ENCODE data around the gene SCNN1A. TPM values are rescaled to one million over a fixed set of nuclear protein-coding genes. Genes with fewer than 3 reads are reported as not detected.

SCNN1A gene
- total and polyA plus RNA-seq, 2 of the 4 experiments (the other 2 are of a cell fraction), result 0.41 TPM; not detected in 1

DNA sequence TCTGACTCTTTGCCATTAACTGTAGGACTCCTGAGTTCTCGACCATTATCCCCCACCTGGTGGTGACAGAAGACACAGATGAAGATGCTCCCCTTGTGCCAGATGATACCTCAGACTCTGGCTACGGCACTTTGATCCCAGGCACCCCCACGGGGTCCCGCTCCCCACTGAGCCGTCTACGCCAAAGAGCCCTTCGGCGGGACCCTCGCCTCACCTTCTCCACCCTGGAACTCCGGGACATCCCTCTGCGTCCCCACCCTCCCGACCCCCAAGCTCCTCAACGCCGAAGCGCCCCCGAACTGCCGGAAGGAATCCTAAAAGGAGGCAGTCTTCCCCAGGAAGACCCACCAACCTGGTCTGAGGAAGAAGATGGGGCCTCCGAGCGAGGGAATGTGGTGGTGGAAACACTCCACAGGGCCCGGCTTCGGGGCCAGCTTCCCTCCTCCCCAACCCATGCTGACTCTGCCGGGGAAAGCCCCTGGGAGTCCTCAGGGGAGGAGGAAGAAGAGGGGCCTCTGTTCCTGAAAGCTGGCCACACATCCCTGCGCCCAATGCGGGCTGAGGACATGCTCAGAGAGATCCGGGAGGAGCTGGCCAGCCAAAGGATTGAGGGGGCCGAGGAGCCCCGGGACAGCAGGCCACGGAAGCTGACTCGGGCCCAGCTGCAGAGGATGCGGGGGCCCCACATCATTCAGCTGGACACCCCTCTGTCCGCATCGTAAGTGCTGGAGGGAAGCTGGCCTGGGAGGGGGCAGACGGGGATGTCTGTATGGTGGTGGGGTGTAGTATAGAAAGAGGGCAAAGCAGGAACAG is 47.9 kb downstream of the SCNN1A start (continued):
- TF ChIP-seq, protein P1, sequence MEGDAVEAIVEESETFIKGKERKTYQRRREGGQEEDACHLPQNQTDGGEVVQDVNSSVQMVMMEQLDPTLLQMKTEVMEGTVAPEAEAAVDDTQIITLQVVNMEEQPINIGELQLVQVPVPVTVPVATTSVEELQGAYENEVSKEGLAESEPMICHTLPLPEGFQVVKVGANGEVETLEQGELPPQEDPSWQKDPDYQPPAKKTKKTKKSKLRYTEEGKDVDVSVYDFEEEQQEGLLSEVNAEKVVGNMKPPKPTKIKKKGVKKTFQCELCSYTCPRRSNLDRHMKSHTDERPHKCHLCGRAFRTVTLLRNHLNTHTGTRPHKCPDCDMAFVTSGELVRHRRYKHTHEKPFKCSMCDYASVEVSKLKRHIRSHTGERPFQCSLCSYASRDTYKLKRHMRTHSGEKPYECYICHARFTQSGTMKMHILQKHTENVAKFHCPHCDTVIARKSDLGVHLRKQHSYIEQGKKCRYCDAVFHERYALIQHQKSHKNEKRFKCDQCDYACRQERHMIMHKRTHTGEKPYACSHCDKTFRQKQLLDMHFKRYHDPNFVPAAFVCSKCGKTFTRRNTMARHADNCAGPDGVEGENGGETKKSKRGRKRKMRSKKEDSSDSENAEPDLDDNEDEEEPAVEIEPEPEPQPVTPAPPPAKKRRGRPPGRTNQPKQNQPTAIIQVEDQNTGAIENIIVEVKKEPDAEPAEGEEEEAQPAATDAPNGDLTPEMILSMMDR (conservative IDR thresholded peaks at IDR 0.05; ENCODE audit: low read depth, low read length), result no peak
- TF ChIP-seq MXI1 (IDR thresholded peaks at IDR 0.05; ENCODE audit: borderline replicate concordance, low read depth, low read length) (no peak), CEBPB (IDR thresholded peaks at IDR 0.05; ENCODE audit: low read depth, low read length) (no peak), RCOR1 (IDR thresholded peaks at IDR 0.05; ENCODE audit: insufficient replicate concordance, low read length) (no peak), CHD1 (IDR thresholded peaks at IDR 0.05; ENCODE audit: low read depth, low read length) (no peak), RAD21 (IDR thresholded peaks at IDR 0.05; ENCODE audit: low read length) (no peak)

All from IMR-90 (cell line).